NCI-H1694 treated with DMSO at 0.1 percent for 48 hours (cell line): ENCODE results near the gene PPARG.
"Not testable (repeated sequence)": the region's sequence is repeated elsewhere in the genome, so short reads cannot be mapped to it uniquely, and the experiment has no call there.

ENCODE experiments used
- DNase-seq: peaks from one replicate; lab custom pipeline; 2025; lab: John Stamatoyannopoulos, UW

Gene PPARG

DNA sequence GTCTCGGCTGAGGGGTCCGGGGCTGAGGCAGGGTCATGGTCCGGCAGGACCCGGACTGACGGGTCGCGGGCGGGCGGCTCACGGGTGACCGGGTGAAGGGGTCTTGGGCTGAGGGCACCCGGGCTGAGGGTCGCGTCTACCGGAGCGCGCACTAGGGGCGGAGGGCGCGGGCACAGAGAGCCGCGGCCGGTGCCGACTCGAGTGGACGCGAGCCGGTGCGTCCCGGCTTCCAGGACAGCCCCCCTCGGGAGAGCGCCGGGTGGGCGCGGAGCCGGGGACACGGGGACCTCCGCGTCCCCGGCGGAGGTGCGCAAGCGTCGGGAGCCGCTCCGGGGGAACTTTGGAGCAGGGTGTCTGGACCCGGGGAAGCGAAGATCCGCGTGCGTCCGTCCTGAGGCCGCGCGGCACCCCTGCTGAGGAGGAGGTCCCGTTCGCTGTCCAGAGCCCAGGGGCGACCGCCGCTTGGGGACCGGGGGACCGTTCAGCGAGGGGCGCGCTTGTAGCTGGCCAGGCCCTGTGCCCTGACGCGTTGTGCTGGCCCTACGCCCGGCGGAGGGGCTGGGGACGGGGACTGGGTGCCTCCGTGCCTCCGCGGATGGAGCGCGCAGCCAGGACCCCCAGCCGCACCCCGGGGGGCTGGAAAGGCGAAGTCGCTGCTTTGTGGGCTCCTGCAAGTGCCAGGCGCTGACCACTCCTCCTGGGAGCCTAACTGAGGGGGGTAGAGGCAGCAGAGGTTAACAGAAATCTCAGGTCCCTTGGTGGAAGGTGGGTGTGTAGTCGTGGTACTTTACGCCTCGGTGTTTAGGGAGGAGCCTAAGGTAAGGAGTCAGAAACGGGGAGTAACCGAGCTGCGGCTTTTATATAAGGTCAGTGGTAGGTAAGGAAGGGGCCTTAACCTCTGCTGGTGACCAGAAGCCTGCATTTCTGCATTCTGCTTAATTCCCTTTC, at the start of gene PPARG:
Gene PPARG, plus strand, starts transcription at position 889 of the 948 bp plus-strand sequence. CDS start 90,642 bp downstream, outside the sequence.
- no peak for DNase-seq

GRCh38 chr3:12239301-12239700, 49.6 kb upstream of the PPARG start:
- DNase-seq: no peak

- no peak for DNase-seq
Observed at GRCh38 chr3:12242772-12243171, 46.1 kb upstream of the PPARG start.

DNA sequence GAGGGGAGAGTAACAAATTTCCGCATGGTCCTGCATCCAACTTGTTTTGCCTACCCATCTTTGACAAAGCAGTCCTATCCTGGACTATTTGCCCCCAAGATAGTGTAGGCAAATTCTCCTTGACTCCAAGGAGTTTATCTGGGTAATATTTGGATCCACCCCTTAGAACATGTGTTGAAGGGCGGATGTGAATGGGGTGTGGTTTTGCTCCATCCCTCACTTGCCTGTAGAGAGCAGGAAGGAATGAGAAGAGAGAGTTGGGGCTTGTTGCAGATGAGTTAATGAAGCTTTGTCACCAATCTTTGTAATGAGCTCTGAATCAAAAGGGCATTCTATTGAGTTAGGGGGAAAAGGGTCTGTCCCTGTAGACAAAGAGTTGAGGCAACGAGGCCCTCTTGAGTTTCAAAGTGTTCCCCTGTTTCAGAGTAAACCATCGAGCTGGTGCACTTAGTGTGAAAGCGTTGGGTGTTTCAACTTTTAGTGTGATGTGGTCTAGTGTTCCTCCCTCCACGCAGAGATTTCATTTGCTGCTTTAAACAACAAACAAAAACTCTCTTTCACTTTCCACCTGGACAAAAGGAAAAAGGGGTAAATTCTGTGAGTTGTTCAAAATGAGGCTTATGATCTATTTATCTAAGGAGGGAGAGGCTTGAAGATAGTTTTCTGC, 42.2 kb upstream of the PPARG start:
- DNase-seq: no peak

DNA sequence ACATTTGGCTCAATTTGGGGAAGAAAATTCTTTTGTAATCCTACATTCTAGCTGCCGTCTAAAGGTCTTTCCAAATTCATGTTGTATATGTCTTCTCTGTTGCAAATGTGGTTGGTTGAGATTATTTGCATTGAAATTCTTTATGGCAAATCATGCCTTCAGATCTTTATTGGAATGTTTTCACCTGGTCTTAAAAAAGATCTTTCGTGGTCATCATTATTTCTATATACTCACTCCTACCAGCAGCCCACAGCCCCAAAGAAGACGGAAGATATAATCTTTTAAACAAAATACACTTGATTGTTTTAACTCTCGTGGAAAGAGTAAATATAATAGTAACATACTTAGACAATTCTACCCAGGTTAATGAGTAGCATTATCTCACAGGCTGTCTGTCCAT, 41.5 kb upstream of the PPARG start:
- no peak for DNase-seq

DNA sequence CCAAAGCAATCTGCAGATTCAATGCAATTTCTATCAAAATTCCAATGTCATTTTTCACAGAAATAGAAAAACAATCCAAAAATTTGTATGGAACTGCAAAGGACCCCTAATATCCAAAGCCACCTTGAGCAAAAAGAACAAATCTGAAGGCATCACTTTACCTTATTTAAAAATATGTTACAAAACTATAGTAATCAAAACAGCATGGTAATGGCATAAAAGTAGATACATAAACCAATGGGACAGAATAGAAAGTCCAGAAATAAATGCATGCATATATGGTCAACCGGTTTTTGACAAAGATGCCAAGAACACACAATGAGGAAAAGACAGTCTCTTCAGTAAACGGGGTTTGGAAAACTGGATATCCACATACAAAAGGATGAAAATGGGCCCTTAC, 39.4 kb upstream of the PPARG start:
- no peak for DNase-seq

GRCh38 chr3:12252889-12253288, 36.0 kb upstream of the PPARG start:
- no peak for DNase-seq

GRCh38 chr3:12253516-12254343, 35.1 kb upstream of the PPARG start:
- DNase-seq: no peak

DNA sequence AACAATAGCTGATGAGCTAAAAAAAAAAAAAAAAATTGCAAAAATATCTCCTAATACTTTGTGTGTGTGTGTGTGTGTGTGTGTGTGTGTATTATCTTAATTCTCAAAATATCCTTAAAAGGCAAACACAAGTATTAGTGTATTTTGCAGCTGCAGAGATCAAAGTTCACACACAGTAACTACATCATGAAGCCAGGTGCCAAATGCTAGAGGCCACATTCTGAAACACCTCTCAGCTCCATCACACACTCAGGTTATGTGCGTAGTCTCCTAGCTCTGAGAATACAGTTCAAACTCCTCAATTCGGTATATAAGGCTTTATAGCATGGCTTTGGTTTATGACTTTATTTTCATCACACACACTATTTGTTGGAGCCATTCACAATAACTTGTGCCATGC, 33.5 kb upstream of the PPARG start:
- DNase-seq: no peak

DNA sequence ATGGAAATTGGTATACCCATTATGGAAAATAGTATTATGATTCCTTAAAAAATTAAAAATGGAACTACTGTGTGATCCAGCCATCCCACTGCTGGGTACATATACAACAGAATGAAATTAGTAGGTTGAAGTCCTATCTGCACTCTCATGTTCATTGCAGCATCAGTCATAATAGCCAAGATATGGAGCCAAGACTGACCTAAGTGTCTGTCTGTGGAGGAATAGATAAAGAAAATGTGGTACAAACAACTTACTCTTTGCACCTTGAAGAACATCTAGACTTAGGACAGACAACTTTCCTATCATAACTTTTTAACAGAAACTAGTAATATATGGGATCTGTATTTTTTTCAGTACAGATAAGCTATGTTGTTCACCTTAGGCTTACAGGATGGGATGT, 30.0 kb upstream of the PPARG start:
- DNase-seq: no peak

DNA sequence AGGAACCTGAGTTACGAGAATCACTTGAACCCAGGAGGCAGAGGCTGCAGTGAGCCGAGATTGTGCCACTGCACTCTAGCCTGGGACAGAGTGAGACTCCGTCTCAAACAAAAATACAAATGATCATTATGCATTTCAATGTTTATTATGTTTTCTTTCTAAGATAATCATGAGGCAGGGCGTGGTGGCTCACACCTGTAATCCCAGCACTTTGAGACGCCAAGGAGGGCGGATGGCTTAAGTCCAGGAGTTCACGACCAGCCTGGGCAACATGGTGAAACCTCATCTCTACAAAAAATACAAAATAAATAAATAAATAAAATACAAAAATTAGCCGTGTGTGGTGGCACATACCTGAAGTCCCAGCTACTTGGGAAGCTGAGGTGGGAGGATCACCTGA, 26.7 kb upstream of the PPARG start:
- DNase-seq: not testable (repeated sequence)

GRCh38 chr3:12265508-12265907, 23.4 kb upstream of the PPARG start:
- DNase-seq: no peak

- no peak for DNase-seq
Observed at GRCh38 chr3:12266038-12266437, 22.8 kb upstream of the PPARG start.

- DNase-seq: no peak
Observed at GRCh38 chr3:12267376-12268030, 21.4 kb upstream of the PPARG start.

DNA sequence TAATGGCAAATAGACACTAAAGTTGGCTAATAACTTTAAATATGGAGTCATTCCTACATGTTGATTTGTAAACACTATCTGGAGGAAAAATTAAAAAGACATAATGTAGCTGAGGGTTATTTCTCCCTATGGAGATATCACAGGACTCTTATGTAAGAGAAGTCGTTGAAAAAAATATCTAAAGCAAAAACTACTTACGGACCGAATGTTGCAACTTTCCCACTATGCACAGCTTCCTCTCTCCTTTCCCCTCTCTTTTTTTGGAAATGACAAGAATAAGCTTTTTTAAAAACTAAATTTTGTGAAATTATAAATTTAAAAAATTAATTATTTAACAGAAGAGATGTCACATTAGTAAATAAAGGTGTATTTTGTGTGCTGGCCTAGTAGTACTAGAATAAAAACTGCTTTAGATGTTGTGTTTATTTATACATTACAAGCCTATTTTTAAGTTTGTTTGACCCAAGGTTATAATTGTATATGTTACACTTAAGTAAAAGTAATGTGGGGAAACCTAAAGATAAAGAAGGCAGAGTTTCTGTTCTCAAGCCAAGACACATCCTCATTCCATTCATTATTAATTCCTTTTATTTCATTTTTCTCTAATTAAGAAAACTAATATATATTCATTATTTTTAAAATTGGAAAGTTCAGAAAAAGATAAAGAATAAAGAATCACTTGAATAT, 20.7 kb upstream of the PPARG start:
- no peak for DNase-seq

GRCh38 chr3:12270976-12271375, 17.9 kb upstream of the PPARG start:
- DNase-seq: no peak

- no peak for DNase-seq
Observed at GRCh38 chr3:12273045-12273695, 15.7 kb upstream of the PPARG start.

DNA sequence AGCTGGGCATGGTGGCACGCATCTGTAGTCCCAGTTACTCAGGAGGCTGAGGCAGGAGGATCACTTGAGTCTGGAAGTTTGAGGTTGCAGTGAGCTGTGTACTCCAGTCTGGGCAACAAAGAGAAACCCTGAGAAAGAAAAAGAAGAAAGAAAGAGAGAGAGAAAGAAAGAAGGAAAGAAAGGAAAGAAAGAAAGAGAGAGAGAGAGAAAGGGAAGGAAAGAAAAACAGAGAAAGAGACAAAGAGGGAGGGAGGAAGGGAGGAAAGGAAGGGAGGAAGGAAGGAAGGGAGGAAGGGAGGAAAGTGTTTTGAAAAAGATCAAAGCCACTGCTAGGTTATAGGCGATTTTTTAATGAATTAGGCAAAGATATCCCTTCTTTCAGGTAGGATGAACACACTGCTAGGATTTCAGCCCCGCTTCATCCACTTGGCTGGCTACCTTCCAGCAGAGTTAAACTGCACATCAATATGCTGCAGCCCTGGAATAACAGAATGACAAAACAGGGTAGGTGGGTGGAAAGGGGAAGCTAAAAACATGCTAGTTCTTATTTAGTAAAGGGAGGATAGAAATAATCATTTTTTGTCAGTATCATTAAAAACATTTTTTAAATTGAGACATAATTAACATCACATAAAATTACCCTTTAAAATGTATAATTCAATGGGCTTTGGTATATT, 12.8 kb upstream of the PPARG start:
- no peak for DNase-seq

- not testable (repeated sequence) for DNase-seq
Observed at GRCh38 chr3:12276827-12277226, 12.0 kb upstream of the PPARG start.

GRCh38 chr3:12278566-12278965, 10.3 kb upstream of the PPARG start:
- DNase-seq: no peak
